B cell (primary cell): ENCODE data around the gene MAP2K1.

ENCODE experiments used
- EZH2 ChIP-seq: IDR thresholded peaks from 2 replicates; pipeline ENCODE4 v1.6.1; 2012; ENCODE audit warnings: borderline replicate concordance, low read depth, mild to moderate bottlenecking, moderate library complexity, low read length; ENCODE audit not compliant: insufficient read depth, poor library complexity, severe bottlenecking
- TF ChIP-seq, protein P1 (sequence below): fragments of 200-600 bp; IDR thresholded peaks from one replicate; pipeline ENCODE4 v1.8.0; 2022; ENCODE audit warnings: antibody characterized with exemption, mild to moderate bottlenecking

- TF ChIP-seq, protein P1, sequence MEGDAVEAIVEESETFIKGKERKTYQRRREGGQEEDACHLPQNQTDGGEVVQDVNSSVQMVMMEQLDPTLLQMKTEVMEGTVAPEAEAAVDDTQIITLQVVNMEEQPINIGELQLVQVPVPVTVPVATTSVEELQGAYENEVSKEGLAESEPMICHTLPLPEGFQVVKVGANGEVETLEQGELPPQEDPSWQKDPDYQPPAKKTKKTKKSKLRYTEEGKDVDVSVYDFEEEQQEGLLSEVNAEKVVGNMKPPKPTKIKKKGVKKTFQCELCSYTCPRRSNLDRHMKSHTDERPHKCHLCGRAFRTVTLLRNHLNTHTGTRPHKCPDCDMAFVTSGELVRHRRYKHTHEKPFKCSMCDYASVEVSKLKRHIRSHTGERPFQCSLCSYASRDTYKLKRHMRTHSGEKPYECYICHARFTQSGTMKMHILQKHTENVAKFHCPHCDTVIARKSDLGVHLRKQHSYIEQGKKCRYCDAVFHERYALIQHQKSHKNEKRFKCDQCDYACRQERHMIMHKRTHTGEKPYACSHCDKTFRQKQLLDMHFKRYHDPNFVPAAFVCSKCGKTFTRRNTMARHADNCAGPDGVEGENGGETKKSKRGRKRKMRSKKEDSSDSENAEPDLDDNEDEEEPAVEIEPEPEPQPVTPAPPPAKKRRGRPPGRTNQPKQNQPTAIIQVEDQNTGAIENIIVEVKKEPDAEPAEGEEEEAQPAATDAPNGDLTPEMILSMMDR = no peak
- no peak for TF ChIP-seq EZH2
These were observed 53.8 kb downstream of the MAP2K1 start for GRCh38 chr15:66440501-66440900.
